NT2/D1 (cell line): ENCODE results near the gene PPFIBP1.

ENCODE experiments used
- YY1 ChIP-seq: IDR thresholded peaks from 2 replicates; pipeline ENCODE4 v1.6.1; 2011; ENCODE audit not compliant: insufficient read length, insufficient read depth
- ZNF274 ChIP-seq: IDR thresholded peaks from 2 replicates; pipeline ENCODE4 v1.6.1; 2011; ENCODE audit warnings: mild to moderate bottlenecking, low read depth, low read length

- TF ChIP-seq YY1 (no peak), ZNF274 (no peak)
Observed at GRCh38 chr12:27498149-27498548, 25.9 kb upstream of the PPFIBP1 start.
